A673 (cell line): ENCODE measurements around the gene COL4A2. TPM values are rescaled to one million over a fixed set of nuclear protein-coding genes. Genes with fewer than 3 reads are reported as not detected.

Source experiments
- BruUV-seq: library from RNA; stranded (reverse); fragments of 400-500 nt; replicated peaks from 2 replicates; lab custom pipeline; 2021; lab: Mats Ljungman, UMichigan
- CTCF ChIA-PET: fragments of 300-600 bp; sonication (Branson Sonifier 250); formaldehyde crosslinking; loops from one replicate; lab custom pipeline; 2022; ENCODE audit warnings: antibody characterized with exemption; lab: Charles Lee
- POLR2A ChIA-PET: fragments of 300-600 bp; sonication (Branson Sonifier 250); formaldehyde crosslinking; loops from one replicate; lab custom pipeline; 2022; ENCODE audit warnings: antibody characterized with exemption; ENCODE audit not compliant: low non-redundant PET; lab: Charles Lee
- DNase-seq: peaks from one replicate; pipeline ENCODE4 v3.0.0-alpha.2; 2015; ENCODE audit warnings: low spot score
- H3K27ac ChIP-seq: fragments of 200-600 bp; sonication (generic); 2 replicates; pipeline ENCODE4 v1.5.1; 2016; ENCODE audit warnings: mixed run types, low read depth, mild to moderate bottlenecking, mixed read lengths, antibody characterized with exemption, low read length; ENCODE audit not compliant: poor library complexity, severe bottlenecking
- H3K27me3 ChIP-seq: fragments of 200-600 bp; sonication (generic); replicated peaks from 2 replicates; pipeline ENCODE4 v1.6.1; 2017; ENCODE audit warnings: mixed run types, low read depth, mild to moderate bottlenecking, mixed read lengths, antibody characterized with exemption, low read length; ENCODE audit not compliant: insufficient read depth, poor library complexity
- H3K36me3 ChIP-seq: fragments of 200-600 bp; sonication (generic); 2 replicates; pipeline ENCODE4 v1.6.1; 2016; ENCODE audit warnings: mixed run types, mild to moderate bottlenecking, mixed read lengths, antibody characterized with exemption, low read length; ENCODE audit not compliant: insufficient read depth, poor library complexity, severe bottlenecking
- H3K4me1 ChIP-seq: fragments of 200-600 bp; sonication (generic); 2 replicates; pipeline ENCODE4 v1.6.1; 2017; ENCODE audit warnings: mixed run types, mild to moderate bottlenecking, mixed read lengths, antibody characterized with exemption, low read length; ENCODE audit not compliant: insufficient read depth, poor library complexity, severe bottlenecking
- H3K4me3 ChIP-seq: fragments of 200-600 bp; sonication (generic); 2 replicates; pipeline ENCODE4 v1.5.1; 2016; ENCODE audit warnings: low read depth, mixed run types, mild to moderate bottlenecking, mixed read lengths, low read length; ENCODE audit not compliant: poor library complexity, severe bottlenecking
- H3K9me3 ChIP-seq: fragments of 200-600 bp; sonication (generic); 2 replicates; pipeline ENCODE4 v1.6.1; 2016; ENCODE audit warnings: mixed run types, low read depth, mild to moderate bottlenecking, mixed read lengths, antibody characterized with exemption, low read length; ENCODE audit not compliant: poor library complexity, severe bottlenecking
- EZH2 ChIP-seq: fragments of 200-600 bp; sonication (generic); IDR thresholded peaks from 2 replicates; pipeline ENCODE4 v1.6.1; 2017; ENCODE audit warnings: borderline replicate concordance, low read depth, mild to moderate bottlenecking, mixed read lengths, antibody characterized with exemption, low read length; ENCODE audit not compliant: poor library complexity, severe bottlenecking
- intact Hi-C: fragments of 100-400 bp; cut with micrococcal nuclease; formaldehyde crosslinking; loops from one replicate; pipeline ENCODE4 v1.10.0; 2022; ENCODE audit not compliant: unreplicated experiment
- total RNA-seq: library from RNA; stranded (reverse); gene quantifications from 2 replicates; pipeline ENCODE4 v1.2.3, GENCODE V29; 2021
- TF ChIP-seq, protein P1 (sequence below): fragments of 300-800, 200-600 bp; sonication (generic); conservative IDR thresholded peaks from 2 replicates; pipeline ENCODE4 v1.5.1; 2017; ENCODE audit warnings: low read depth, mild to moderate bottlenecking, antibody characterized with exemption, low read length, moderate library complexity, mixed read lengths

The COL4A2 gene
- total RNA-seq, 1 experiment from 2014 or later: 184 TPM

DNA sequence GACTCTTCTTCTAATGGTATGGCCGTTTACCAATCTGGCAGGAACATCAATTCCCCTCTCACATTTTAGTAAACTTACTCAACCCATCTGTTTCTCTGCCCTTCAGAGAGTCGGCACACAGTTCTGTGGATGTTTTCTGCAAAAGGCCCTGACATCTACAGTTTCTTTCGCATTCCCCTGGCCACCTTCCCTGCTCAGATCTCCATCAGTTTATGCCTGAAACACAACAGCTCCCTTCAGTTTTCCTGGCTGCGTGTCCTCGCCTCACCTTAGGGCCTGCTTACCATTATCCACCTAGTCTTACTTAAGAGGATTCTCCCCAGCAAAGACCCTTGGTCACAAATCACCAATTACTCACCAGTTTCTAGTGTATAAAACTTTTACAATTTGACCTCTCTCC lies 25.3 kb upstream of the COL4A2 start:
- peaks cover 5% of the 10 kb centered on the region for H3K4me1 ChIP-seq
- no peaks in the 10 kb centered on the region for H3K9me3 ChIP-seq
- TF ChIP-seq EZH2: no peak
- TF ChIP-seq, protein P1, sequence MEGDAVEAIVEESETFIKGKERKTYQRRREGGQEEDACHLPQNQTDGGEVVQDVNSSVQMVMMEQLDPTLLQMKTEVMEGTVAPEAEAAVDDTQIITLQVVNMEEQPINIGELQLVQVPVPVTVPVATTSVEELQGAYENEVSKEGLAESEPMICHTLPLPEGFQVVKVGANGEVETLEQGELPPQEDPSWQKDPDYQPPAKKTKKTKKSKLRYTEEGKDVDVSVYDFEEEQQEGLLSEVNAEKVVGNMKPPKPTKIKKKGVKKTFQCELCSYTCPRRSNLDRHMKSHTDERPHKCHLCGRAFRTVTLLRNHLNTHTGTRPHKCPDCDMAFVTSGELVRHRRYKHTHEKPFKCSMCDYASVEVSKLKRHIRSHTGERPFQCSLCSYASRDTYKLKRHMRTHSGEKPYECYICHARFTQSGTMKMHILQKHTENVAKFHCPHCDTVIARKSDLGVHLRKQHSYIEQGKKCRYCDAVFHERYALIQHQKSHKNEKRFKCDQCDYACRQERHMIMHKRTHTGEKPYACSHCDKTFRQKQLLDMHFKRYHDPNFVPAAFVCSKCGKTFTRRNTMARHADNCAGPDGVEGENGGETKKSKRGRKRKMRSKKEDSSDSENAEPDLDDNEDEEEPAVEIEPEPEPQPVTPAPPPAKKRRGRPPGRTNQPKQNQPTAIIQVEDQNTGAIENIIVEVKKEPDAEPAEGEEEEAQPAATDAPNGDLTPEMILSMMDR: no peak
- ChIA-PET CTCF (interaction anchor here (0.6 kb wide), 1 partner anchor 34 kb away, joined by 3 read pairs; no protein-coding TSS in a partner anchor), POLR2A (no interaction called here)
- no TSS peak for BruUV-seq
- no peaks in the 10 kb centered on the region for H3K36me3 ChIP-seq
- no peak overlapping the region for H3K4me3 ChIP-seq
- intact Hi-C loops: no loop called here
- no peak overlapping the region for H3K27ac ChIP-seq
- no peak for DNase-seq
- no peaks in the 10 kb centered on the region for H3K27me3 ChIP-seq

DNA sequence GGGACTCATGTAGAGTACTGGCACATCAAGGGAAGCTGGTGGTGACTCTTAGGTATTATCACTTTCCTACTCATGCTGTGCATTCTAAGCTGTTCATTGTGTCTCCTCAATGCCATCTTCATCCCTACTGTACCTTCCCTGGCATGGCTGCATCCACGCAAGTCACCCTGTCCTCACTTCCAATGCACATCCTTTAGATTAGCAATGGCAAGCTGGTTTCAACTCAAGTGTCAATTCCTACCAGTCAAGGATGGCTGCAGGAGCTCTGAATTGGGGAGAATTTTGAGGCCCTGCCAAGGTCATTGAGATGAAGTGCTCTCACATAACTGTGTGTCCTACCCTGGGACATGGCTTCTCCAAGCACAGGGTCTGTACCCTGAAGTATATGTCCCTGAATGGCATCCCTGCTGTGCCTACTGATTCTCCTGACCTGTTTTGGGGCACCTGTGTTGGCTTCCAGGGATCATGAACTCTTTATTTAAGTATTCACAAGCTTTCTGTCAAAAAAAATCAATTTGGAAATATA lies 24.7 kb upstream of the COL4A2 start:
- ChIA-PET CTCF (interaction anchor here (0.6 kb wide), 1 partner anchor 35 kb away, joined by 3 read pairs; no protein-coding TSS in a partner anchor), POLR2A (no interaction called here)
- intact Hi-C loops: no loop called here
- Histone ChIP-seq H3K4me3 (no peak overlapping the region), H3K9me3 (no peaks in the 10 kb centered on the region), H3K4me1 (no peaks in the 10 kb centered on the region), H3K36me3 (no peaks in the 10 kb centered on the region), H3K27ac (no peak overlapping the region), H3K27me3 (no peaks in the 10 kb centered on the region)
- DNase-seq: no peak
- BruUV-seq: no TSS peak
- TF ChIP-seq, protein P1: no peak
- no peak for TF ChIP-seq EZH2

DNA sequence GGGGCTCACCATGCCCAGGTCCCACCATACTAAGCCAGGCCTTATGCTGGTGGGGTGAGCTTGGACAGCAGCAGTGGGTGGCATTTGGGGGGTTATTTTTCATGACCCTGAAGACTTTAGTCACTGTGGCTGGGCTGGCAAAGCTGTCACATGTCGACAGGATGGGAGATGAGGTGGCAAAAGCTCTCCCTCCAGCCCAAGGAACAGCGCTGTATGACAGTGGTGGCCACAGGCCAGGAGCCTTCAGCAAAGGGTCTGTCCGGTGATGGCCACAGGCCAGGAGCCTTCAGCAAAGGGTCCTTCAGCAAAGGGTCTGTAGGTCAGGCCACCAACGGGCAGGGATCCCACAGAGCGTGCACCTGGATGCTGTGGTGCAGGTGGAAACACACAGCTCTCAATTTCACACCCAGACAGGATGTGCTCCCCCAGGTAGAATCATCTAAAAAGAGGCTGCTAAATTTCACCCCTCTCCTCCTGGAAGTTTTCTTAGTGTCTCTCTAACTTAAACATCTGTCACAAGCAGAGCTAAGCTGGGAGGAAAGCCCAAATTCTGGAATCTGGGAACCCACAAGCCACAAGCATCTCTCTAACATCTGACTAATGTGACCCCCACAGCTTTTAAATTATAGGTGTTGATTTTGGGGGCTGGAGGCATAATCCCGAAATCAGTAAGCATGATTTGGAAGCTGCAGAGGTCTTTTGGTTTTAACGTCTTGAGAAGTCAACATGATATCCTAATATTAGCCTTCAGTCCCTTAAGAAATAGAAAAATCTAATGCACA lies 23.2 kb upstream of the COL4A2 start:
- Histone ChIP-seq H3K27me3 (no peaks in the 10 kb centered on the region), H3K27ac (no peak overlapping the region), H3K4me3 (no peak overlapping the region), H3K4me1 (no peaks in the 10 kb centered on the region), H3K36me3 (no peaks in the 10 kb centered on the region), H3K9me3 (no peaks in the 10 kb centered on the region)
- POLR2A ChIA-PET: no interaction called here
- CTCF ChIA-PET: no interaction called here
- intact Hi-C loops: no loop called here
- no peak for DNase-seq
- no TSS peak for BruUV-seq
- no peak for TF ChIP-seq EZH2
- TF ChIP-seq, protein P1: no peak
